HG03460 (cell line): ENCODE measurements around the gene LRP1B.
"Not testable (repeated sequence)": the region's sequence is repeated elsewhere in the genome, so short reads cannot be mapped to it uniquely, and the experiment has no call there.

Source experiments
- ATAC-seq: cut with Tn5 transposase; IDR thresholded peaks from one replicate; pipeline ENCODE4 v1.9.1; 2021; ENCODE audit not compliant: unreplicated experiment

LRP1B gene

GRCh38 chr2:142104134-142104758, 26.6 kb downstream of the LRP1B start:
- ATAC-seq: no peak

DNA sequence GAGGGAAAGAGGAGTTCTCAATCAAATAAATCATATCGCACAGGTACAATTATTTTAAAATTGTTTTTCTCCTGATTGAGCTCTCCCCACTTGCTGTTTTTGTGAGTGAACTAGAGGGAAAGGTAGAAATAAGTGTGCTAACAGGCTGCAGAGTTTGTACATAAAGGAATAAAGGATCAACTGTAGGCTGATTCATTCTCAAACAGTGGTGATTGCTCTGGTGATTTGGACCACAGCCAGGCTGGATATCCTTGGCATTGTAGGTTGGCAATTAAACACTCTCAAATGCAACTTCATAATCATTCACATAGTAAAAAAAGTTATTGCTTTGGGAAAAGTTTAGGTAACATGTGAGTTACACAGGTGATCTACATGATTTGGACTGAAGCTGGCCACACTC, 29.8 kb downstream of the LRP1B start:
- ATAC-seq: no peak

- no peak for ATAC-seq
Observed at GRCh38 chr2:142100139-142100873, 30.5 kb downstream of the LRP1B start.

DNA sequence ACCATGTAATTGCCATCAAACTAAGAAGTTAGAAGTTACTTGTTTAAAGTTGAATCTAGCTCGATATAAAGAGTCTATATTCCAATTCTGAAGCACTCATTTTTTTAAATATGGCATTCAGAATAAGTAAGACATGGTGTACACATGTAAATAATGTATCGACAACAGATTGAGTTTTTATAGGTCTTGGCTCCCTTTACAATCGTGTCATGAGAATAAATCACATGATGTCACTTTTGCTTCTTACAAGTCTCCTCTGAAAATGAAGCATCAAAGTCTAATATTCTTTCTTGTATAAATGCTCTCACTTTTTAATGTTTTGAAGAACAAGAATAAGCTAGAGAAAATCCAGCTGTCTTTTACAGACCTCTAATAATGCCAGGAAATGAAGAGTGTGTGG, 33.1 kb downstream of the LRP1B start:
- no peak for ATAC-seq

- ATAC-seq: no peak
Observed at GRCh38 chr2:142095647-142096046, 35.2 kb downstream of the LRP1B start.

DNA sequence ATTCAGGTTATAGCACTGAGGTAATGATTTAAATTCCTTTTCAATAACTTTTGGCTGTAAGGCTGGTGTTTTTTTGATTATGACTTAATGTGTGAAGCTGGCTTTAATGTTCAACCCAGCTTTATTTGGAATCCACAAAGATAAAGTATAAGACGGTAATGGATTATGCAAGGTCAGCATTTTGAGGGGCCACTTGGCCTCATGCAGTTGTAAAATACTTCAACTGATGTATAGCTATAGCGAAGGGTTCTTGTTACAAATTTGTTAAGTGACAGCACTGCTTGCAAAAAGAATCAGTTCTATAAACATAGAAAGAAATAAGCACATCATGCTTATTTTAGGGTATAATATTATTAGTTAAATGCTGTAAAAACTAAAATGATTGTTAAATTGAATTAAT, 36.6 kb downstream of the LRP1B start:
- no peak for ATAC-seq

GRCh38 chr2:142088058-142088568, 42.7 kb downstream of the LRP1B start:
- no peak for ATAC-seq

DNA sequence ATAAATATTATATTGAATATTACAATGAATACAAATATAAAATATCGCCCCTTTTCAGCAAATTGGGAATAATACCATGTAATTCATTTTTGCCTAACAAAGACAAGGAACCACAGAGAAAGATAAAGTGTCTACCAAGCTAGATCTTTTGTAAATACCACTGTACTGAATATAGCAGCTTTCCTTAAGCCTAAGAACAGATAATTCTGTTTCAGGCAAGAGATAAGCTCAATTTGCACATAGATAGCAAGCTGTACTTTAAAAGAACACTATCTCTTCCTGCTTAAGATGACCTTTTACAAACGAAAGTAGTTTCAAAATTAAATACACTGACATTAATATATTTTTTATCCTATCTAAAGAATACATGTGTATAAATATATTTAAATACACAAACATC, 43.2 kb downstream of the LRP1B start:
- ATAC-seq: not testable (repeated sequence)

- no peak for ATAC-seq
Observed at GRCh38 chr2:142082368-142082767, 48.4 kb downstream of the LRP1B start.

- no peak for ATAC-seq
Observed at GRCh38 chr2:142076317-142076716, 54.5 kb downstream of the LRP1B start.

- ATAC-seq: no peak
Observed at GRCh38 chr2:142075826-142076225, 55.0 kb downstream of the LRP1B start.

GRCh38 chr2:142069251-142069888, 61.4 kb downstream of the LRP1B start:
- no peak for ATAC-seq

- no peak for ATAC-seq
Observed at GRCh38 chr2:142065700-142066099, 65.1 kb downstream of the LRP1B start.

DNA sequence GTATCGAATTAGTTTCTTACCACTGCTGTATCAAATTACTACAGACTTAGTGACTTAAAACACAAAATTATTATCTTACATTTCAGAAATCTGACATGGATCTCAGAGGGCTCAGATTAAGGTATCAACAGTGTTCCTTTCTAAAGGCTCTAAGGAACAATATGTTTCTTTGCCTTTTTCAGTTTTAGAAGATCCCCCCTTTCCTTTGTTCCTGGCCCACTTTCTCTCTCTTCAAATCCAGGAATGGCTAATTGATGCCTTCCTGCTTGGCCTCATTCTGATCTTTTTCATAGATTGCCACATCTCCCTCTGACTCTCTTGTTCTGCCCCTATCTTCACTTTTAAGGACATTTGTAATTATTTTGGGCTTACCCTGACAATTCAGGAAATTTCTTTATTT, 65.7 kb downstream of the LRP1B start:
- ATAC-seq: no peak

DNA sequence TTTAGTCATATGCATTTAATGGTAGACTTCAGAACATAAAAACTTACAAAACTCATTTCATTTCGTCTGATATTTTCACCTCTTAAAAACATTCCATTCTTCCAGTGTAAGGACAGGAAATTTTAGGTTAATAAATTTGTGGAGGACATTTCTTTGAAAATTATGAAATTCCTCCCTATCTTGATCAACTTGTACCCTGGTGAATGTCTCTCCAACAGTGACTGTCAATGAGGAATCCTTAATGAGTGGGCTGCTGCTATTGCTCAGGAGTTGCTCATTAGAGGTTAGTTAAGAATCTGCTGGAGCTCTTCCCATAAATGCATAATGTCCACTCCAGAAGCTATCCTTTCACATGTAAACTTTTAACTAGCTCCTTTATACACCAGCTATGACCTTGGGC, 69.1 kb downstream of the LRP1B start:
- ATAC-seq: no peak

GRCh38 chr2:142058149-142058548, 72.7 kb downstream of the LRP1B start:
- ATAC-seq: no peak

DNA sequence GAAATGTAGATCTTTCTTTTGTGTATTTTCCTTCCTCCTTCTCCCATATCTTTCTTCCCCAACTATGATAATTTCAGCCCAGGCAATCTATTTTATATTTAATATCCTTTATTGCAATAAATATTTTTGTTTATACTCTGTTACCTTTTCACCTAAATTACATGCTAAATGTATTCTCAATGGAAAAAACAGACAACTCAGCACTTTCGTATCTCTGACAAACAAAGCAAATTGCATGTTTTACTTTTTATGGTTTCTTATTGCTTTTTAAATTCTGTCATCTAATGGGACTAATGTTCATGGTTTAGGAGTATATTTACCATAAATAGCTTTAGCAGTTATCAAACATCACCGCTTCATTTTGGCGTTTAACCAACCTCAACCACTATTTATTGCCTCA, 74.0 kb downstream of the LRP1B start:
- ATAC-seq: no peak

GRCh38 chr2:142052220-142052863, 78.5 kb downstream of the LRP1B start:
- no peak for ATAC-seq

GRCh38 chr2:142048581-142048980, 82.2 kb downstream of the LRP1B start:
- ATAC-seq: no peak

DNA sequence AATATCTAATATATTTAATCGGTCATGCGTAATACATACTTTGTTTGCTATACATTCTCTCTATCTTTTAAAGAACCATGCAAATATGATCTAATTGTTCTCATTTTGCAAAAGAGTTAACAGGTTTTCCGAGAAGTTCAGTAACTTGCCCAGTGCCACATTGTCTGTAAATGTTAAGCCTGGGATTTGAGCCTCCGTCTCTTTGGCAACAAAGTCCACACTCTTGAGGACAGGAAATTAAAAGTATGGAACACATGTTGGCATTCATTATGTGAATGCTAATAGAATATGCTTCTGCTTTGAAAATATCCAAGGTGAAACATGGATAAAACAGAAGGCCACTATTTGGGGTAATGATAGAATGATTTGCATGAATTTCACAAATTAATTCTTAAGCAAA, 85.2 kb downstream of the LRP1B start:
- ATAC-seq: no peak

- ATAC-seq: no peak
Observed at GRCh38 chr2:142044197-142044596, 86.6 kb downstream of the LRP1B start.
